ENCODE measurements around the gene OSBPL9.

DNA sequence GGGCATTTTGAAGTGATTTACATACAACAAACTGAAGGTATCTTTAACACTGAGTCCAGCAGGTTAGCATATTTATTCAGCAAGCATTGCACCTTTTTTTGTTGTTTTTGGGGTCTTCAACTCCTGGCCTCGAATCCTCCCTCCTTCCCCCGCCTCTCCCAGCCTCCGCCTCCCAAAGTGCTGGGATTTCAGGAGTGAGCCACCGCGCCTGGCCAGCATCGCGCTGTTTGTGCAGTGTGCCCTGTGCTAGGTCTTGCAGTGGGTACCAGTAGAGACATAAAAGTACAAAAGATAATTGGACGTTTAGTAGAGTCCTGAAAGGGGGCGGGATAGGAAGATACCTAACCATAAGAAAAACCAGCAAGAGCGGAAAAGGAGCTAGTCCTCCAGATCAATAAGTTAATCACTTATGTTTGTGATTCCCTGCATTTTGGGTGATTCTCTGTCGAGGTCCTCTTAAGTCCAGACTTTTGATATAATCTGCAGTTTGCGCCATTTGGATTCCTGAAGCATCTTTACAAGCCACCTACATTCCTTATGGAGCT is 111.8 kb downstream of the OSBPL9 start:
- TF ChIP-seq, protein P1, sequence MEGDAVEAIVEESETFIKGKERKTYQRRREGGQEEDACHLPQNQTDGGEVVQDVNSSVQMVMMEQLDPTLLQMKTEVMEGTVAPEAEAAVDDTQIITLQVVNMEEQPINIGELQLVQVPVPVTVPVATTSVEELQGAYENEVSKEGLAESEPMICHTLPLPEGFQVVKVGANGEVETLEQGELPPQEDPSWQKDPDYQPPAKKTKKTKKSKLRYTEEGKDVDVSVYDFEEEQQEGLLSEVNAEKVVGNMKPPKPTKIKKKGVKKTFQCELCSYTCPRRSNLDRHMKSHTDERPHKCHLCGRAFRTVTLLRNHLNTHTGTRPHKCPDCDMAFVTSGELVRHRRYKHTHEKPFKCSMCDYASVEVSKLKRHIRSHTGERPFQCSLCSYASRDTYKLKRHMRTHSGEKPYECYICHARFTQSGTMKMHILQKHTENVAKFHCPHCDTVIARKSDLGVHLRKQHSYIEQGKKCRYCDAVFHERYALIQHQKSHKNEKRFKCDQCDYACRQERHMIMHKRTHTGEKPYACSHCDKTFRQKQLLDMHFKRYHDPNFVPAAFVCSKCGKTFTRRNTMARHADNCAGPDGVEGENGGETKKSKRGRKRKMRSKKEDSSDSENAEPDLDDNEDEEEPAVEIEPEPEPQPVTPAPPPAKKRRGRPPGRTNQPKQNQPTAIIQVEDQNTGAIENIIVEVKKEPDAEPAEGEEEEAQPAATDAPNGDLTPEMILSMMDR (IDR thresholded peaks at IDR 0.05): no peak
- TF ChIP-seq EZH2phosphoT487 (IDR thresholded peaks at IDR 0.05) (no peak), EZH2 (IDR thresholded peaks at IDR 0.05) (no peak)
